Activated CD4-positive, alpha-beta T cell treated with anti-CD3 and anti-CD28 coated beads for 1 hour (primary cell): Measurements from ENCODE around the gene SFXN1.
"Not testable (repeated sequence)": the region's sequence is repeated elsewhere in the genome, so short reads cannot be mapped to it uniquely, and the experiment has no call there.

Source experiments
- DNase-seq: peaks from one replicate; pipeline ENCODE4 v3.0.0-alpha.2; 2020

The SFXN1 gene

GRCh38 chr5:175501759-175502158 is 23.4 kb downstream of the SFXN1 start:
- no peak for DNase-seq

DNA sequence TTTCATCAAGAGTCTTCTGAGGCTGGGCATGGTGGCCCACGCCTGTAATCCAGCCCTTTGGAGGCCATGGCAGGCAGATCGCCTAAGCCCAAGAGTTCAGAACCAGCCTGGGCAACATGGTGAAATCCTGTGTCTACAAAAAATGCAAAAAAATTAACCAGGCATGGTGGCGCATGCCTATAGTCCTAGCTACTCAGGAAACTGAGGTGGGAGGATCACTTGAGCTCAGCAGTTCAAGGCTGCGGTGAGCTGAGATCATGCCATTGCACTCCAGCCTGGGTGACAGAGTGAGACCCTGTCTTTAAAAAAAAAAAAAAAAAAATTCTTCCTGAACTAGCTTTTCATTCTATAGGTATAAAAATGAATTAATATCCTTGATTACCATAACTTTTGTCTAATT is 29.3 kb downstream of the SFXN1 start:
- peak; percentile 27 for DNase-seq

- no peak for DNase-seq
Observed at GRCh38 chr5:175508896-175509295, 30.5 kb downstream of the SFXN1 start.

DNA sequence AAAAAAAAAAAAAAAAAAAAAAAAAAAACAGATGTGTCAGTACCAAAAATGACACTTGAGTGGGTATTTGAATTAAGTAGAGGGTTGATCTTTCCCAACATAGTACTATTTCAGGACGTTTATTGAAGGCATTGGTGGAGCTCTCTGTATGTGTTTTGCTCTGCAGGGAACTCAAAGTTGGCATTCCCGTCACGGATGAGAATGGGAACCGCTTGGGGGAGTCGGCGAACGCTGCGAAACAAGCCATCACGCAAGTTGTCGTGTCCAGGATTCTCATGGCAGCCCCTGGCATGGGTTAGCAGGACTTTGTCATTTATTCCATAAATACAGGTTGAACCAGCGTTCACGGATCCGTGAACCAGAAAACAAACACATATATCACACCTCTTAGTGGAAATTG is 34.9 kb downstream of the SFXN1 start:
- DNase-seq: no peak

GRCh38 chr5:175513726-175514125 is 35.4 kb downstream of the SFXN1 start:
- no peak for DNase-seq

- peak; percentile 30 for DNase-seq
Observed at GRCh38 chr5:175516933-175517823, 38.8 kb downstream of the SFXN1 start.

GRCh38 chr5:175517824-175518450 is 39.6 kb downstream of the SFXN1 start:
- DNase-seq: peak; percentile 80

DNA sequence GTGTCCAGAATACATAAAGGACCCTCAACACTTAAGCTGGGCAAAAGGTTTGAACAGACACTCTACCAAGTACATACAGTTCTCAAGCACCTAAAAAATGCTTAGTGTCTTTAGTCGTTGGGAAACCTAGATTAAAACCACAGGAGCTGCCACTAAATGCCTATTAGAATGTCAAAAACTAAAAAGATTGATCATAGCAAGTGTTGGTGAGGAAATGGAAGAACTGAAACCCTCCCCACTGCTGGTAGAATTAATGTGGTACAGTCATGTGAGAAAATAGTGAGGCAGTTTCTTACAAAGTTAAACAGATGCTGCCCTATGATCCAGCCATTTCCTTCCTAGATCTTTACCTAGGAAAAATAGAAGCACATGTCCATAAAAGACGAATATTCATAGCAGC is 40.6 kb downstream of the SFXN1 start:
- DNase-seq: no peak

DNA sequence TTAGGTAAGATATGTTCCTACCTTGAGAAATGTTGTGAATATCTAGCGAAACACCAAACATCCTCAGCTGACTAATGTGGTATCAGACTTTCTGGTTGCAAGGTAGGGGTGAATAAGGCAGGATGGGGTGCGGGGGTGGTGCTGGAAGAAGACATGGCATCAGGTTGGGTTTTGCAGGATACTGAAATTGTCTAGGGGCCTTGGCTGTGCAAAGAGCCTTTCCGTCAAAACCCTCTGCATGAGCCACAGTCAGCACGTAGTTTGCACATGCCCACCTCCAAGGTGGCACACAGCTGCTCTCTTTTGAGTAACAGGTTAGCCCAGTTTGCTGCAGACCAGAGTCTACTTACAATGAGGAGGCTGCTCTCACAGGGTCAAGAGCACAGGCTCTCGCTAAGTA is 42.0 kb downstream of the SFXN1 start:
- DNase-seq: peak; percentile 13

DNA sequence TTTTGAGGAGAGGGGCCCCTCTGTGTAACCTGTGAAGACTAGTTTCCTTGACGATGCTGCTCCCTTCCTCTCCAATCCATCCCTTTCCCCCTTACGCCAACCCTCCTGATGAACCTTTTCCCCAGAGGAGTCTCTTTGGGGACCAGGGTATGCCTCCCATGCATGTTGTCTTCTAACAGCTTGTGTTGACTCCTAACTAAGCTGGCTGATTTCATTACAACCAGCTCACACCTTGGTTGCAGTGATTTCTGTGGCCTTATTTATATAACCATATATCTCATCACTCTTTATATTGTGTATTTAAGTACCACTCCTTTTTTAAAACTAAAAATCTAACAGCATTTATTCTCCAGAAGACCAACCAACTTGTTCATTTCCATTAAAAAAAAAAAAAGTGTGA is 42.5 kb downstream of the SFXN1 start:
- DNase-seq: no peak

DNA sequence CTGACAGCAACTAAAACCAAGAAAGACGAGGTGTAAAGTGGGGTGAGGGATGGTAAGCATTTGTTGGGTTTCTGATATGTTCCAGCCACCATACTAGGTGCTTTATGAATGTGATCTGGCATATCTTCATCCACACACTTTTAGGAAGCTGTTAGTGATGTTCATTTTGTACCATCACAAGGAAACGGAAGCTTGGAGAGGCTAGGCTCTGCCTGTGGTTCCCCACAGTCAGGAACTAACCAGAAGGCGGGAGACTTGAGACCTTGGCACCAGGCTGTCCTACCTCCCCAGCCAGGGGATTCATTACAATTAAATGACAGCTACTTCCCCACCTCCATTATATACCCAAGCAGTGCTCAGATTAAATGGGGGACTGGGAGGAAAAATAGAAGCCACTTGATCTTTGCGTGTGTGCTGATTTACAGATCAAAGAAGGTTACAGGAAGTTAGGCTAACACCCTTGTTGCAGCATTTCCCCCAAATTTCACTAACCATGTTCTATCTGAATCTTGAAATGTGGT is 43.0 kb downstream of the SFXN1 start:
- DNase-seq: no peak

- DNase-seq: no peak
Observed at GRCh38 chr5:175523292-175523691, 44.9 kb downstream of the SFXN1 start.

- DNase-seq: no peak
Observed at GRCh38 chr5:175524211-175524610, 45.9 kb downstream of the SFXN1 start.

DNA sequence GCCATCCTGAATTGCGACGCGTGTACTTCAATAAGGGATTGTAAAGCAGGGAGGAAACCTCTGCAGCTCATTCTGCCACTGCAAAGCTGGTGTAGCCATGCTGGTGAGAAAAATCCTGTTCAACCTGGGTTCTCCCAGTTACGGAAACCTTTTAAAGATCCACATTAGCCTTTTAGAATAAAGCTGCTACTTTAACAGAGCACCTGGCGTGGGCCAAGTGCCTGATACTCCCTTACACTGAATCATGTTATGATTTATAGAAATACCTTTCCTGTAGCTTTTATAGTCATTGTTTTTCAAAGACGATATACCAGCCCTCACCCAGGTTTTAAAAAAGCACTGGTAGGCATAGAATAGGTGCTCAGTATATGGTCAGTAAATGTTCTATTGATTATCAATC is 48.3 kb downstream of the SFXN1 start:
- DNase-seq: no peak

DNA sequence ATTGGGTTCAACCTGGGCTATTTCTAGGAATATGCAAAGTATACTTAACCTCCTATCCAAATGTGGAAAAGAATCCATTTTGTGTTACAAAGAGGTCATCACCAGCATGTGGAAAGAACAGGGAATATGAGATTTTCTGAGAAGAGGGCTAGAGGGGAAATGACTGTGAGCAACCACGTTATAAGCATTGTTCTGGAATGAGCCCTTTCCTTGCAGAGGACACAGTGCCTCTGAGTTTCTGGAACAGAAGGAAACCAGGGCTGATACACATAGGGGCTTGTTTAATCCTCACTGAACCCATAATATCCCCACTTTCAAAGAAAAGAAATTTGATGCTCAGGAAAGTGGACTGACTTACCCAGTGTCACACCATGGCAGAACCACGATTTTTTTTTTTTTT is 53.0 kb downstream of the SFXN1 start:
- no peak for DNase-seq

GRCh38 chr5:175534070-175534932 is 55.9 kb downstream of the SFXN1 start:
- peak; percentile 80 for DNase-seq

DNA sequence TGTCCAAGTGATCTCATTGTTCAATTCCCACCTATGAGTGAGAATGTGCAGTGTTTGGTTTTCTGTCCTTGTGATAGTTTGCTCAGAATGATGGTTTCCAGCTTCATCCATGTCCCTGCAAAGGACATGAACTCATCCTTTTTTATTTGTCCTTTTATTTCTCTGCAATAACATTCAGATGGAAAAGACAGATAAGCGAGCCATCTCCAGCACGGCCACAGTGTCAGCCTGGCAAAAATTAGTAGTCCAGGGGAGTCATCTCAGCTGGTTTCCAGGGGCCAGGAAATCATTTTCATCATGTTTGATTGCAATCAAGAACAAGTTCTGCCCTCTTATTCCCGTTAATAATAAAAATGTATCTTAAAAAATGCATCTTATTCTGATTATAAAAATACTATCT is 57.0 kb downstream of the SFXN1 start:
- not testable (repeated sequence) for DNase-seq

DNA sequence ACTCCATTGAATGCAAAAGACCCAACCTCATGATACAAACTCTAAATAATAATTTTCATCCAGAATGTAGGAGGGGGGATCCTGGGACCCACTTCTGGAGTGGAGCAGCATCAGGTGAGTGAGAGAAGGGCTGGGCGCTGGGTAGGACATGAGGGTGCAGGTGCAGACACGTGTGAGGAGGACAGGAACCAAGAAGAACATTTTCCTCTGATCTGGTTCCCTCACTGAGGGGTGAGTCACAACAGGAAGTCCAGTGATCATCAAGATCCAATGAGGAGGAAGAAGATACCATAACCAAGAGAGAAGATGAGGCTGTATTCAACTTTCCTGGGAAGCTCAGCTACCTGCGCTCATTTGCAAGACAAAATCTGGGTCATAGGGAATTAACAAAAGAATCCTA is 57.4 kb downstream of the SFXN1 start:
- DNase-seq: no peak

GRCh38 chr5:175538576-175538975 is 60.2 kb downstream of the SFXN1 start:
- DNase-seq: no peak

GRCh38 chr5:175539936-175540335 is 61.6 kb downstream of the SFXN1 start:
- no peak for DNase-seq

DNA sequence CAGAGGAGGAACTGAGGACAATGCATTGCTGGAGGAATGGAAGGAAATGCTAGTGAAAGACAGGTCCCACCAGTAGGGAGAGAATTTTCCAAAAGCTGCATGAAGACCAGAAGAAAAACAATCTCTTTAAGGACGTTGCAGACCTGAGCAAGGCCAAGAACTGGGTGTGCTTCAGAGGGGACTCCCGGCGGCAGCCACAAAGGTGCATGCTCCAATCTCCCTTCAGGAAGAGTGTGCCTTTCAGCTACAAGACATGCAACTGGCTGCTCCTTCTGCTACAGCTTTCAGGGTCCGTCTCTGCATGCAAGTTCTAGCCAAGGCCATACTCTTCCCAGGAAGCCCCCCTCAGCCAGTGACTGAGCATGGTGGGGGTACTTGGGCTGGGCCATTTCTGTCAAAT is 62.9 kb downstream of the SFXN1 start:
- DNase-seq: no peak

GRCh38 chr5:175542232-175542965 is 64.0 kb downstream of the SFXN1 start:
- no peak for DNase-seq

- no peak for DNase-seq
Observed at GRCh38 chr5:175542966-175543235, 64.5 kb downstream of the SFXN1 start.
